H9 (cell line): Measurements from ENCODE around the gene CAPN5. TPM values are rescaled to one million over a fixed set of nuclear protein-coding genes. Genes with fewer than 3 reads are reported as not detected.

Source experiments
- DNase-seq: peaks from one replicate; pipeline ENCODE4 v3.0.0-alpha.2; 2017
- H2AFZ ChIP-seq: one replicate; pipeline ENCODE4 v1.6.1; 2013; ENCODE audit warnings: mild to moderate bottlenecking, low read length, control low read depth, moderate library complexity
- H2AK5ac ChIP-seq: 2 replicates; pipeline ENCODE4 v1.6.1; 2013; ENCODE audit warnings: low read length, control low read depth, mixed read lengths; ENCODE audit not compliant: insufficient read length
- H2BK120ac ChIP-seq: one replicate; pipeline ENCODE4 v1.6.1; 2013; ENCODE audit warnings: low read depth, mild to moderate bottlenecking, low read length, control low read depth, inconsistent platforms; ENCODE audit not compliant: poor library complexity, severe bottlenecking
- H2BK12ac ChIP-seq: 2 replicates; pipeline ENCODE4 v1.6.1; 2013; ENCODE audit warnings: low read length, control low read depth, mixed read lengths, low read depth; ENCODE audit not compliant: insufficient read length
- H2BK15ac ChIP-seq: 2 replicates; pipeline ENCODE4 v1.6.1; 2013; ENCODE audit warnings: low read depth, low read length, control low read depth
- H2BK20ac ChIP-seq: one replicate; pipeline ENCODE4 v1.6.1; 2013; ENCODE audit warnings: low read depth, mild to moderate bottlenecking, low read length, control low read depth, inconsistent platforms; ENCODE audit not compliant: poor library complexity, severe bottlenecking
- H2BK5ac ChIP-seq: 2 replicates; pipeline ENCODE4 v1.6.1; 2013; ENCODE audit warnings: low read length, control low read depth, mixed read lengths; ENCODE audit not compliant: insufficient read length
- H3K14ac ChIP-seq: 2 replicates; pipeline ENCODE4 v1.6.1; 2013; ENCODE audit warnings: low read length, control low read depth; ENCODE audit not compliant: insufficient read depth
- H3K18ac ChIP-seq: 2 replicates; pipeline ENCODE4 v1.6.1; 2013; ENCODE audit warnings: low read depth, mild to moderate bottlenecking, mixed read lengths, low read length, control low read depth; ENCODE audit not compliant: insufficient read length
- H3K23ac ChIP-seq: 2 replicates; pipeline ENCODE4 v1.6.1; 2013; ENCODE audit warnings: low read length, control low read depth, mixed read lengths, low read depth; ENCODE audit not compliant: insufficient read length
- H3K23me2 ChIP-seq: 2 replicates; pipeline ENCODE4 v1.6.1; 2013; ENCODE audit warnings: low read depth, mild to moderate bottlenecking, mixed read lengths, low read length, control low read depth; ENCODE audit not compliant: insufficient read length, poor library complexity, severe bottlenecking
- H3K27ac ChIP-seq: 2 replicates; pipeline ENCODE4 v1.5.1; 2013; ENCODE audit warnings: low read length, control low read depth, mixed read lengths, low read depth; ENCODE audit not compliant: insufficient read length
- H3K27me3 ChIP-seq: 2 replicates; pipeline ENCODE4 v1.6.1; 2013; ENCODE audit warnings: low read length, control low read depth, inconsistent platforms; ENCODE audit not compliant: insufficient read depth
- H3K4ac ChIP-seq: 2 replicates; pipeline ENCODE4 v1.6.1; 2013; ENCODE audit warnings: low read depth, mild to moderate bottlenecking, control low read depth, inconsistent platforms, low read length, moderate library complexity
- H3K4me1 ChIP-seq: 2 replicates; pipeline ENCODE4 v1.6.1; 2013; ENCODE audit warnings: low read length, control low read depth, inconsistent platforms; ENCODE audit not compliant: insufficient read depth
- H3K4me2 ChIP-seq: 2 replicates; pipeline ENCODE4 v1.6.1; 2013; ENCODE audit warnings: low read length, control low read depth, mixed read lengths; ENCODE audit not compliant: insufficient read length, insufficient read depth
- H3K56ac ChIP-seq: 2 replicates; pipeline ENCODE4 v1.6.1; 2013; ENCODE audit warnings: low read depth, mild to moderate bottlenecking, mixed read lengths, low read length, control low read depth; ENCODE audit not compliant: insufficient read length
- H3K79me1 ChIP-seq: 2 replicates; pipeline ENCODE4 v1.6.1; 2013; ENCODE audit warnings: low read depth, mild to moderate bottlenecking, moderate library complexity, low read length, control low read depth, inconsistent platforms; ENCODE audit not compliant: insufficient read depth, poor library complexity, severe bottlenecking
- H3K79me2 ChIP-seq: 2 replicates; pipeline ENCODE4 v1.6.1; 2013; ENCODE audit warnings: low read length, control low read depth, inconsistent platforms; ENCODE audit not compliant: insufficient read depth
- H3K9ac ChIP-seq: 2 replicates; pipeline ENCODE4 v1.6.1; 2013; ENCODE audit warnings: low read length, control low read depth, mixed read lengths; ENCODE audit not compliant: insufficient read length; ENCODE audit errors: extremely low read depth
- H3K9me3 ChIP-seq: one replicate; pipeline ENCODE4 v1.6.1; 2013; ENCODE audit warnings: low read depth, low read length, inconsistent platforms; ENCODE audit not compliant: control insufficient read depth
- H3T11ph ChIP-seq: one replicate; pipeline ENCODE4 v1.6.1; 2013; ENCODE audit warnings: mild to moderate bottlenecking, low read length, control low read depth, inconsistent platforms
- H4K20me1 ChIP-seq: one replicate; pipeline ENCODE4 v1.6.1; 2013; ENCODE audit not compliant: control insufficient read depth, insufficient read length, insufficient read depth
- H4K5ac ChIP-seq: 2 replicates; pipeline ENCODE4 v1.6.1; 2013; ENCODE audit warnings: low read depth, mild to moderate bottlenecking, mixed read lengths, low read length, control low read depth; ENCODE audit not compliant: insufficient read length
- H4K8ac ChIP-seq: replicated peaks from 2 replicates; pipeline ENCODE4 v1.6.1; 2013; ENCODE audit warnings: low read length, control low read depth, mixed read lengths, low read depth; ENCODE audit not compliant: insufficient read length
- H4K91ac ChIP-seq: 2 replicates; pipeline ENCODE4 v1.6.1; 2013; ENCODE audit warnings: low read depth, mild to moderate bottlenecking, moderate library complexity, mixed read lengths, low read length, control low read depth; ENCODE audit not compliant: insufficient read length
- H3K27ac Mint-ChIP-seq, 3 experiments: 2 replicates in 2 of 3; 3 replicates in 1 of 3; pipeline ENCODE4 v1.8.0; 2020 to 2021; ENCODE audit warnings: mixed read lengths in 3 of 3, mild to moderate bottlenecking in 1 of 3, moderate library complexity in 1 of 3
- H3K27me3 Mint-ChIP-seq: 2 replicates; pipeline ENCODE4 v1.8.0; 2021; ENCODE audit warnings: low read depth, mild to moderate bottlenecking, moderate library complexity, mixed read lengths
- H3K36me3 Mint-ChIP-seq, 3 experiments: 2 replicates in 2 of 3; 3 replicates in 1 of 3; pipeline ENCODE4 v1.8.0; 2020 to 2021; ENCODE audit warnings: low read depth in 3 of 3, mixed read lengths in 3 of 3; ENCODE audit not compliant: insufficient read depth in 1 of 3
- H3K4me1 Mint-ChIP-seq, 2 experiments: 2 replicates each; pipeline ENCODE4 v1.8.0; 2020; ENCODE audit warnings: mixed read lengths in 2 of 2
- H3K4me3 Mint-ChIP-seq, 2 experiments: 2 replicates in 1 of 2; 3 replicates in 1 of 2; pipeline ENCODE4 v1.8.0; 2020 to 2021; ENCODE audit warnings: mild to moderate bottlenecking in 2 of 2, mixed read lengths in 2 of 2, moderate library complexity in 1 of 2
- H3K9me3 Mint-ChIP-seq, 2 experiments: 2 replicates in 1 of 2; 3 replicates in 1 of 2; pipeline ENCODE4 v1.8.0; 2020; ENCODE audit warnings: mild to moderate bottlenecking in 2 of 2, mixed read lengths in 2 of 2, moderate library complexity in 1 of 2
- WGBS: extraction: QIAGEN DNeasy Blood & Tissue Kit; methylation state at CpG from one replicate; pipeline ENCODE4 v1.1.7; 2013; ENCODE audit warnings: missing lambda C conversion rate, low lambda C conversion rate, mixed read lengths; ENCODE audit not compliant: insufficient read length; ENCODE audit errors: extremely low coverage; 5-methylcytosine and 5-hydroxymethylcytosine counted together
- total RNA-seq: library from RNA; stranded (reverse); gene quantifications from 2 replicates; pipeline ENCODE4 v1.2.1, GENCODE V29; 2021
- TF ChIP-seq, protein P1 (sequence below): fragments of 200-600 bp; sonication (generic); conservative IDR thresholded peaks from 3 replicates; pipeline ENCODE4 v1.8.0; 2021; ENCODE audit warnings: antibody characterized with exemption, mild to moderate bottlenecking

The CAPN5 gene
- total RNA-seq, 1 experiment from 2014 or later, result 16.7 TPM

DNA sequence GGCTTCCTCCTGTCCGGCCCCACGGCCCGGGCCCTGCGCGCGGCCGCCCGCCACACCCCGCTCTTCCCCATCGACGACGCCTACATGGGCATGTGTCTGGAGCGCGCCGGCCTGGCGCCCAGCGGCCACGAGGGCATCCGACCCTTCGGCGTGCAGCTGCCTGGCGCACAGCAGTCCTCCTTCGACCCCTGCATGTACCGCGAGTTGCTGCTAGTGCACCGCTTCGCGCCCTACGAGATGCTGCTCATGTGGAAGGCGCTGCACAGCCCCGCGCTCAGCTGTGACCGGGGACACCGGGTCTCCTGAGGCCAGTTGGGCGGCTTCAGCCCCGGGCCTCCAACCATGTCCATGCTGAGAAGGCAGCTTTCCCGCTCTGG is 26.4 kb upstream of the CAPN5 start:
- no peak for DNase-seq
- H3K27me3 Mint-ChIP-seq, result peaks cover 67% of the 10 kb centered on the region
- TF ChIP-seq, protein P1, sequence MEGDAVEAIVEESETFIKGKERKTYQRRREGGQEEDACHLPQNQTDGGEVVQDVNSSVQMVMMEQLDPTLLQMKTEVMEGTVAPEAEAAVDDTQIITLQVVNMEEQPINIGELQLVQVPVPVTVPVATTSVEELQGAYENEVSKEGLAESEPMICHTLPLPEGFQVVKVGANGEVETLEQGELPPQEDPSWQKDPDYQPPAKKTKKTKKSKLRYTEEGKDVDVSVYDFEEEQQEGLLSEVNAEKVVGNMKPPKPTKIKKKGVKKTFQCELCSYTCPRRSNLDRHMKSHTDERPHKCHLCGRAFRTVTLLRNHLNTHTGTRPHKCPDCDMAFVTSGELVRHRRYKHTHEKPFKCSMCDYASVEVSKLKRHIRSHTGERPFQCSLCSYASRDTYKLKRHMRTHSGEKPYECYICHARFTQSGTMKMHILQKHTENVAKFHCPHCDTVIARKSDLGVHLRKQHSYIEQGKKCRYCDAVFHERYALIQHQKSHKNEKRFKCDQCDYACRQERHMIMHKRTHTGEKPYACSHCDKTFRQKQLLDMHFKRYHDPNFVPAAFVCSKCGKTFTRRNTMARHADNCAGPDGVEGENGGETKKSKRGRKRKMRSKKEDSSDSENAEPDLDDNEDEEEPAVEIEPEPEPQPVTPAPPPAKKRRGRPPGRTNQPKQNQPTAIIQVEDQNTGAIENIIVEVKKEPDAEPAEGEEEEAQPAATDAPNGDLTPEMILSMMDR, result no peak

More for the DNA sequence above, 26.4 kb upstream of the CAPN5 start:
- Histone ChIP-seq H3K9me3 (no peaks in the 10 kb centered on the region), H3K27me3 (peaks cover 12% of the 10 kb centered on the region; the same call in 1 of the 2 replicates), H2AK5ac (no peak overlapping the region), H3K23ac (no peak overlapping the region), H4K5ac (no peak overlapping the region), H4K91ac (no peak overlapping the region), H3K23me2 (no peaks in the 10 kb centered on the region), H2BK120ac (no peak overlapping the region), H2BK15ac (no peak overlapping the region), H3K4me1 (no peaks in the 10 kb centered on the region), H3K56ac (no peak overlapping the region), H3K9ac (no peak overlapping the region), H3K4ac (no peak overlapping the region), H2BK12ac (no peak overlapping the region), H3K18ac (no peak overlapping the region), H3K27ac (no peak overlapping the region), H2BK5ac (no peak overlapping the region), H2BK20ac (no peak overlapping the region), H4K20me1 (no peaks in the 10 kb centered on the region), H2AFZ (no peak overlapping the region), H4K8ac (no peak overlapping the region), H3K79me2 (no peaks in the 10 kb centered on the region), H3K14ac (no peak overlapping the region; the same call in 1 of the 2 replicates), H3K79me1 (no peaks in the 10 kb centered on the region), H3T11ph (no peak overlapping the region), H3K4me2 (no peak overlapping the region)
- peak overlapping the region in 1 of 2 experiments; percentile 66; a peak in 2 of 5 replicates for H3K4me3 Mint-ChIP-seq
- WGBS, result no CpG with 5 or more reads among the region's 37 CpGs
- H3K36me3 Mint-ChIP-seq, result peaks cover 0 to 7% (median 0%) of the 10 kb centered on the region in 3 experiments; a peak in 4 of 7 replicates
- peaks cover 2 to 7% of the 10 kb centered on the region in 2 experiments for H3K9me3 Mint-ChIP-seq
- H3K27ac Mint-ChIP-seq, result no peak overlapping the region
- H3K4me1 Mint-ChIP-seq, result peaks cover 5 to 9% of the 10 kb centered on the region in 2 experiments; a peak in 3 of 4 replicates
